Mammary epithelial cell (primary cell): Measurements from ENCODE around the gene CKAP5.

Experiments used
- EZH2 ChIP-seq: IDR thresholded peaks from 2 replicates; pipeline ENCODE4 v1.6.1; 2012; ENCODE audit warnings: low read length, inconsistent platforms, borderline replicate concordance
- TF ChIP-seq, protein P1 (sequence below), 2 donors: IDR thresholded peaks in 1 of 2; conservative IDR thresholded peaks in 1 of 2; 2 replicates each; pipeline ENCODE4 v1.5.1; 2011 to 2012; ENCODE audit warnings: inconsistent platforms in 2 of 2, low read length in 2 of 2, mild to moderate bottlenecking in 2 of 2, control low read depth in 1 of 2, low read depth in 1 of 2; ENCODE audit not compliant: insufficient read depth in 1 of 2; ENCODE audit errors: extremely low read depth in 1 of 2

DNA sequence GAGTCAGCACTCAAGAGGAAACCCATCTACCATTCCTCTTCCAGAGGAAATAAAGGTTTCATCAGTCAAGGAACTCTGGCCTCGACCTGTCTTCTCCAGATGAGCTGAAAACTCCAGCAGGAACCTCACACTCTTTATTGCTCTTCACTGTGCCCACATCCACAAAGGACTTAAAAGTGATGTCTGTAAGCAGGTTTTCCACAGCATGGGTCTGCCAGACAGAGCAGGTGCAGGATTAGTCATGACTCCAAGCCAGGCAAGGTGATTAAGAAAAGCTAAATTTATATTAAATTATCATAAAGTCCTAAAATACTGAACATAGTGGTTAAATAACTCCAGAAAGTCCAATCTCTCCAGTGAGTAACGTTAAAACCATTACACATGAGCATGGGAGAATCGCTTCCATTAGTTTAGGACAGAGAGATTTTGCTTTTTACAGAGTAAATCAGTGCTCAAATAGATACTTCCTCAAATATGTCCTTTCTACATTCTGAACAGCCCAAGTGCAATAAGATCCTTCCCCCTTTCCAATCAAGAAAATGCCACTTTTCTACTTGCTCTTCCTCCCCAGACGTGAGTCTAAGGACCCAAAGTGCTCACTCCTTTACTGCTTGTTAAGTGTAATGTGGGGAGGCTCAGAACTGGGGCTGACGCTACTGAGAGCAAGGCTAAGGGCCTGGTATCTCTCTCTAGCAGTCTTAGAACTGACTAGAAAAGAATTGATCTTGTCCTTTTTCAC lies 10.7 kb upstream of the CKAP5 start:
- TF ChIP-seq, protein P1, sequence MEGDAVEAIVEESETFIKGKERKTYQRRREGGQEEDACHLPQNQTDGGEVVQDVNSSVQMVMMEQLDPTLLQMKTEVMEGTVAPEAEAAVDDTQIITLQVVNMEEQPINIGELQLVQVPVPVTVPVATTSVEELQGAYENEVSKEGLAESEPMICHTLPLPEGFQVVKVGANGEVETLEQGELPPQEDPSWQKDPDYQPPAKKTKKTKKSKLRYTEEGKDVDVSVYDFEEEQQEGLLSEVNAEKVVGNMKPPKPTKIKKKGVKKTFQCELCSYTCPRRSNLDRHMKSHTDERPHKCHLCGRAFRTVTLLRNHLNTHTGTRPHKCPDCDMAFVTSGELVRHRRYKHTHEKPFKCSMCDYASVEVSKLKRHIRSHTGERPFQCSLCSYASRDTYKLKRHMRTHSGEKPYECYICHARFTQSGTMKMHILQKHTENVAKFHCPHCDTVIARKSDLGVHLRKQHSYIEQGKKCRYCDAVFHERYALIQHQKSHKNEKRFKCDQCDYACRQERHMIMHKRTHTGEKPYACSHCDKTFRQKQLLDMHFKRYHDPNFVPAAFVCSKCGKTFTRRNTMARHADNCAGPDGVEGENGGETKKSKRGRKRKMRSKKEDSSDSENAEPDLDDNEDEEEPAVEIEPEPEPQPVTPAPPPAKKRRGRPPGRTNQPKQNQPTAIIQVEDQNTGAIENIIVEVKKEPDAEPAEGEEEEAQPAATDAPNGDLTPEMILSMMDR (conservative IDR thresholded peaks at IDR 0.05 in 1 of 2, IDR thresholded peaks at IDR 0.05 in 1 of 2; ENCODE audit: extremely low read depth in 1 of 2, insufficient read depth in 1 of 2, low read depth in 1 of 2, low read length in 2 of 2): no peak
- TF ChIP-seq EZH2: no peak
